KOPT-K1 (cell line): ENCODE results near the gene TEAD2.

Experiments
- H3K27ac ChIP-seq: fragments of 200-600 bp; sonication (generic); 2 replicates; pipeline ENCODE4 v1.5.1; 2016; ENCODE audit warnings: antibody characterized with exemption, mild to moderate bottlenecking, low read depth, low read length; ENCODE audit not compliant: poor library complexity, severe bottlenecking
- H3K36me3 ChIP-seq: fragments of 200-600 bp; sonication (generic); 2 replicates; pipeline ENCODE4 v1.5.1; 2017; ENCODE audit warnings: antibody characterized with exemption, mild to moderate bottlenecking, low read length, moderate library complexity; ENCODE audit not compliant: insufficient read depth
- H3K9me3 ChIP-seq: fragments of 200-600 bp; sonication (generic); 2 replicates; pipeline ENCODE4 v1.5.1; 2017; ENCODE audit warnings: antibody characterized with exemption, low read length, mild to moderate bottlenecking; ENCODE audit not compliant: insufficient read depth, poor library complexity, severe bottlenecking

The TEAD2 gene

GRCh38 chr19:49362048-49362928, at the start of gene TEAD2:
TSS of gene TEAD2 (minus strand) at chr19:49362416. CDS start at chr19:49360075, 2,341 bp downstream.
- H3K9me3 ChIP-seq = no peaks in the 10 kb centered on the region
- no peak within 1 kb of the TSS for H3K27ac ChIP-seq
- H3K36me3 ChIP-seq = no peaks in the 10 kb centered on the region

DNA sequence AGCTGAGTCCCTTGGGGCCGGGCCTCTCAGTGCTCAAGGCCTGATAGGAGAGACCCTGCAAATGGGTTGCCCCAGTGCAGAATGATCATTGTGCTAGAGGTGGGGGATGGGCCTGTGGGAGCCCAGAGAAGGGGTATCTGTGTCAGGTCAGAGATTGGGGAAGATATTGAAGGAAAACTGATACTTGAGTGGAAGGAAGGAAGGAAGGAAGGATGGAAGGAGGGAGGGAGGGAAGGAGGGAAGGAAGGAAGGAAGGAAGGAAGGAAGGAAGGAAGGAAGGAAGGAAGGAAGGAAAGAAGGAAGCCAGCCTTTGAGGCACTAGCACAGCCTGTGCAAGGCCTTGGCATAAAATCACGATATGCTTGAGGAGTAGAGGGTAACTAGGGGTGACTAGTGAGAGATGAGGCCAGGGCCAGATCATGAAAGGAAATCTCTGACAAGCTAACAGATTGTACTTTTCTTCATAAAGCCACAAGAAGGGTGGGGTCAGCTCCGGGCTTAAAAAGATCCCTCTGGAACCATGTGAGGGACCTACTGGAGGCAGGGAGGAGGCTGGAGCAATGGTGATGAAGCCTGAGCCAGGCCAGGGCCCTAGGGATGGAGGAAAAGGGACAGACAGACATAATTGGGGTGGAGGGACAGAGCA, 49.6 kb upstream of the TEAD2 start:
- no peaks in the 10 kb centered on the region for H3K36me3 ChIP-seq
- H3K9me3 ChIP-seq = no peaks in the 10 kb centered on the region
- H3K27ac ChIP-seq = no peak overlapping the region

GRCh38 chr19:49409441-49410029, 47.3 kb upstream of the TEAD2 start:
- Histone ChIP-seq H3K36me3 (no peaks in the 10 kb centered on the region), H3K9me3 (no peaks in the 10 kb centered on the region), H3K27ac (peak overlapping the region; percentile 58)

- no peaks in the 10 kb centered on the region for H3K36me3 ChIP-seq
- H3K9me3 ChIP-seq = no peaks in the 10 kb centered on the region
- peak overlapping the region; percentile 58 for H3K27ac ChIP-seq
These were observed 46.7 kb upstream of the TEAD2 start for GRCh38 chr19:49408816-49409440.

DNA sequence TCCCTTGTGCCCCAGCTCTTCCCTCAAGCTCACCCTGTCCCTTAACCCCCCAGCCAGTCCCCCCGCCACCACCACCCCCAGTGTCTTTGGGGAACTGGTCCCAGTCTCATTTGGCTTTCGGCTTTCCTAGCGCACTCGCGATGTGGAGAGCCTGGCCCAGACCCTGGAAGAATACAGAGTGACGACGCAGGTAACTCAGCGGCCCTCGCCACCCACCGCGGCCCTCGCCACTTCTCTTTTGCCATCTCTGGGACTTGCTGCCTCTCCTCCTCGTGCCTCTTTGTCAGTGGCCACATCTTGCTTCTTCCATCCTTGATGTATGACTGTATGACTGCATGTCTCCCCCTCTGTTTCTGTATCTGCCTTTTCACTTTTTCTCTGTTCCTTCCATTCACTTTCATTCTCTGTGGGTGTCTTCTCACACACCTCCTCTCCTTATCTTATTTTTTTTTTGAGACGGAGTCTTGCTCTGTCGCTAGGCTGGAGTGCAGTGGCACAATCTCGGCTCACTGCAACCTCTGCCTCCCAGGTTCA, 45.3 kb upstream of the TEAD2 start:
- Histone ChIP-seq H3K36me3 (no peaks in the 10 kb centered on the region), H3K9me3 (no peaks in the 10 kb centered on the region), H3K27ac (no peak overlapping the region)

GRCh38 chr19:49407079-49407478, 44.9 kb upstream of the TEAD2 start:
- Histone ChIP-seq H3K27ac (no peak overlapping the region), H3K36me3 (no peaks in the 10 kb centered on the region), H3K9me3 (no peaks in the 10 kb centered on the region)

- no peaks in the 10 kb centered on the region for H3K36me3 ChIP-seq
- H3K27ac ChIP-seq = no peak overlapping the region
- H3K9me3 ChIP-seq = no peaks in the 10 kb centered on the region
These were observed 41.4 kb upstream of the TEAD2 start for GRCh38 chr19:49403404-49404187.

DNA sequence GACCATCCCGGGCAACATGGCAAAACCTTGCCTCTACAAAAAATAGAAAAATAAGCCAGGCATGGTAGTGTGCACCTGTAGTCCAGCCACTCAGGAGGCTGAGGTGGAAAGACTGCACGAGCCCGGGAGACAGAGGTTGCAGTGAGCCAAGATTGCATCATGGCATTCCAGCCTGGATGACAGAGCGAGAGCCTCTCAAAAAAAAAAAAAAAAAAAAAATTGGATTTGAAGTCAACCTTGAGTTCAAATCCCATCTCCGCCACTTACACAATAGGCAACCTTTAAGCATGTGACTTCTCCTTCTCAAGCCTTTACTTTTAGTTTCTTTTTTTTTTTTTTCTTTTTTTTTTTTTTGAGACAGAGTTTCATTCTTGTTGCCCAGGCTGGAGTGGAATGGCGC, 37.8 kb upstream of the TEAD2 start:
- no peaks in the 10 kb centered on the region for H3K36me3 ChIP-seq

DNA sequence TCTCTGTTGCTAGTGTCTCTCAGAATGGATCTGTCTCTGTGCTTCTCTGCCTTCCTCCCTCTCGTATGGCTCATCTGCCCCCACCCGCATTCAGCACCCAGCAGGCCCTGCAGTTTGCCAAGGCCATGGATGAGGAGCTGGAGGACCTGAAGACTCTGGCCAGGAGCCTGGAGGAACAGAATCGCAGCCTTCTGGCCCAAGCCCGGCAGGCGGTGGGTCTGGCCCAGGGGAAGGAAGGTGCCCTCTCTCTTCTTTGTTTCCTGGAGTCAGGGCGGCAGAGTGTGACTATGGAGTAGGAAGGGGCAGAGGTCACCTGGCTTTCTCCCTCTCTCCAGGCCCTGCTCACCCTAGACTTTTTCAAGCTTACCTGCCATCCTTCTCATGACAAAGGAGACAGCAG, 36.7 kb upstream of the TEAD2 start:
- Histone ChIP-seq H3K27ac (no peak overlapping the region), H3K36me3 (no peaks in the 10 kb centered on the region), H3K9me3 (no peaks in the 10 kb centered on the region)

More for the DNA sequence above, 37.8 kb upstream of the TEAD2 start:
- no peaks in the 10 kb centered on the region for H3K9me3 ChIP-seq
- H3K27ac ChIP-seq = no peak overlapping the region

DNA sequence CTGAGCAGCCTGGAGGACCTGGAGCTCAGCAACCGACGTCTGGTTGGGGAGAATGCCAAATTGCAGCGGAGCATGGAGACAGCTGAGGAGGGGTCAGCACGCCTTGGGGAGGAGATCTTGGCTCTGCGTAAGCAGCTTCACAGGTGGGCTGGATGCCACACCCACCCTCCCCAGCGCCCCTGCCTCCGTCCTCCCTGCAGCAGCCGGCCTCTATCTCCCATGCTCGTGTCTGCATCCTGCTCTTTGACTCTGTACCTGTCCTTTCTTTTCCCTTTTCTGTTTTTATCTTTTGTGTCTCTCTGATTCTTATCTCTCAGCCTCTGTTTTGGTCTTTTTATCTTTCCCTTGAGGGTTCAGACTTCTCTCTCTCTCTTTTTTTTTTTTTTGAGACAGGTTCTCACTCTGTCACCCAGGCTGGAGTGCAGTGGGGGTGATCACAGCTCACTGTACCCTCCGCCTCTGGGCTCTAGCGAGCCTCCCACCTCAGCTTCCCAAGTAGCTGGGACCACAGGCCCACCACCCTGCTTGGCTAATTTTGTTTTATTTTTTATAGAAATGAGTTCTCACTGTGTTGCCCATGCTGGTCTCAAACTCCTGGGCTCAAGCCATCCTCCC, 35.9 kb upstream of the TEAD2 start:
- Histone ChIP-seq H3K36me3 (no peaks in the 10 kb centered on the region), H3K27ac (no peak overlapping the region), H3K9me3 (no peaks in the 10 kb centered on the region)

- no peaks in the 10 kb centered on the region for H3K9me3 ChIP-seq
- no peak overlapping the region for H3K27ac ChIP-seq
- H3K36me3 ChIP-seq = no peaks in the 10 kb centered on the region
These were observed 34.7 kb upstream of the TEAD2 start for GRCh38 chr19:49396738-49397505.

GRCh38 chr19:49395581-49396407, 33.6 kb upstream of the TEAD2 start:
- no peaks in the 10 kb centered on the region for H3K9me3 ChIP-seq
- H3K27ac ChIP-seq = no peak overlapping the region
- H3K36me3 ChIP-seq = no peaks in the 10 kb centered on the region

- Histone ChIP-seq H3K36me3 (no peaks in the 10 kb centered on the region), H3K27ac (no peak overlapping the region), H3K9me3 (no peaks in the 10 kb centered on the region)
These were observed 31.7 kb upstream of the TEAD2 start for GRCh38 chr19:49393881-49394280.
